ENCODE data around the gene PTPN14.

- TF ChIP-seq MAX (CRISPR knock-in tag; IDR thresholded peaks at IDR 0.05) = no peak
- no peak for TF ChIP-seq ARID4B (CRISPR knock-in tag; IDR thresholded peaks at IDR 0.05; ENCODE audit: borderline replicate concordance)
- TF ChIP-seq ZNF232 (CRISPR knock-in tag; IDR thresholded peaks at IDR 0.05) = no peak
- no peak for TF ChIP-seq CBFB (CRISPR knock-in tag; IDR thresholded peaks at IDR 0.05; ENCODE audit: low read depth)
- no peak for TF ChIP-seq CTCF (IDR thresholded peaks at IDR 0.05)
- no peak for TF ChIP-seq NR3C1 (CRISPR knock-in tag; conservative IDR thresholded peaks at IDR 0.05; ENCODE audit: low read depth)
Observed at GRCh38 chr1:214581785-214582184, 30.4 kb upstream of the PTPN14 start.
